Effector memory CD4-positive, alpha-beta T cell (primary cell): ENCODE measurements around the gene LARP1.

Experiments
- DNase-seq, 3 donors: peaks; one replicate each; pipeline ENCODE4 v3.0.0-alpha.2; 2020
- H3K27ac ChIP-seq: 2 replicates; pipeline ENCODE4 v1.7.0; 2013; ENCODE audit warnings: mild to moderate bottlenecking, low read length, moderate library complexity; ENCODE audit not compliant: insufficient read depth, poor library complexity, severe bottlenecking
- H3K27me3 ChIP-seq: replicated peaks from 2 replicates; pipeline ENCODE4 v1.7.0; 2013; ENCODE audit warnings: mild to moderate bottlenecking, low read length; ENCODE audit not compliant: insufficient read depth, control insufficient read depth, poor library complexity, severe bottlenecking
- H3K36me3 ChIP-seq: 2 replicates; pipeline ENCODE4 v1.7.0; 2013; ENCODE audit warnings: mild to moderate bottlenecking, low read length, moderate library complexity; ENCODE audit not compliant: control insufficient read depth, insufficient read depth
- H3K4me1 ChIP-seq: 2 replicates; pipeline ENCODE4 v1.7.0; 2013; ENCODE audit warnings: low read length, mild to moderate bottlenecking; ENCODE audit not compliant: control insufficient read depth, insufficient read depth, poor library complexity, severe bottlenecking
- H3K4me3 ChIP-seq: 2 replicates; pipeline ENCODE4 v1.7.0; 2013; ENCODE audit warnings: low read length, low read depth, mild to moderate bottlenecking; ENCODE audit not compliant: insufficient read depth, poor library complexity, severe bottlenecking
- H3K9me3 ChIP-seq: 2 replicates; pipeline ENCODE4 v1.7.0; 2013; ENCODE audit warnings: mild to moderate bottlenecking, low read length, moderate library complexity; ENCODE audit not compliant: control insufficient read depth

The LARP1 gene

DNA sequence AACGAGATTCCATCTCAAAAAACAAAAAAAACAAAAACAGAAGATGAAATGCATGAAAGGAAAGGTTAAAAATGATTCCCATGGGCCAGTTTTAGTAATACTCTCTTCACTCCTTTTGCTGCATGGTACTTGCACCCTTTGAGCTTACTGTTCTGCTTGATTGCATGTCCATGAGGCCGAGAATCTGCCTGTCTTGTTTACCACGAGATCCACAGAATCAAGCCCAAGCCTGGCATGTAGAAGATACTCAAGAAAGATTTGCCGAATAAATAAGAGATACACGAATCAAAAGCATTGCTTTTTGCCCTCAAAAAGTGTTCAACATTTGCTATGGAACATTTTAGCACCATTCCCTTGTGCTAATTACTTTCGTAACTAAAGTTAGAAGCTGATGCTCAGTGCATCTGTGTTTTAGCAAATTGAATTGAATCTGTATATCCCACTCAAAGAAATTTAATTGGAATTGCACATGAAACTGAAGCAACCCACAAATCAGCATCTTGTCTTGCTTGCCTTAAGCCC is 94.1 kb downstream of the LARP1 start:
- no peak for DNase-seq
- Histone ChIP-seq H3K27me3 (no peaks in the 10 kb centered on the region), H3K27ac (no peak overlapping the region), H3K36me3 (no peaks in the 10 kb centered on the region), H3K4me3 (no peak overlapping the region), H3K9me3 (no peaks in the 10 kb centered on the region), H3K4me1 (no peaks in the 10 kb centered on the region)

DNA sequence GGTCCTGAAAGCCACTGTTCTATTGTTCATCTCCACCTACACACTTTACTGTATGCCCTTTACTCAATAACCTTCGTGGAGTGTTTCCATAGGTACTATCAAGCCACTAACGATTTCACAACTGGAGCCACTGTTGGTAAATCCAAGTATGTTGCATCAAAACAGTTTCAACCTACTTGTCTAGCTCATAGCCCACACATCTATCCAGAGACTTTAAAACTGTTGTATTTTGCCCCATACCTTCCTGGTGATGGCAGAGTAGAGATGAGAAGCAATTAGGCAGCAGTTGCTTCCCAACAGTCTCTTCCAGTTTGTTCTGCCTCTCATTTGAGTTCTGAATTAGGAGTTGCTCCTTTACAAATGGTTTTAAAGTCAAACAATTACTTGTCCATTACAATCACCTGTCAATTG is 94.6 kb downstream of the LARP1 start:
- H3K36me3 ChIP-seq: no peaks in the 10 kb centered on the region
- H3K4me1 ChIP-seq: no peaks in the 10 kb centered on the region
- no peak for DNase-seq
- H3K9me3 ChIP-seq: no peaks in the 10 kb centered on the region
- no peak overlapping the region for H3K4me3 ChIP-seq
- H3K27me3 ChIP-seq: no peaks in the 10 kb centered on the region
- H3K27ac ChIP-seq: no peak overlapping the region

DNA sequence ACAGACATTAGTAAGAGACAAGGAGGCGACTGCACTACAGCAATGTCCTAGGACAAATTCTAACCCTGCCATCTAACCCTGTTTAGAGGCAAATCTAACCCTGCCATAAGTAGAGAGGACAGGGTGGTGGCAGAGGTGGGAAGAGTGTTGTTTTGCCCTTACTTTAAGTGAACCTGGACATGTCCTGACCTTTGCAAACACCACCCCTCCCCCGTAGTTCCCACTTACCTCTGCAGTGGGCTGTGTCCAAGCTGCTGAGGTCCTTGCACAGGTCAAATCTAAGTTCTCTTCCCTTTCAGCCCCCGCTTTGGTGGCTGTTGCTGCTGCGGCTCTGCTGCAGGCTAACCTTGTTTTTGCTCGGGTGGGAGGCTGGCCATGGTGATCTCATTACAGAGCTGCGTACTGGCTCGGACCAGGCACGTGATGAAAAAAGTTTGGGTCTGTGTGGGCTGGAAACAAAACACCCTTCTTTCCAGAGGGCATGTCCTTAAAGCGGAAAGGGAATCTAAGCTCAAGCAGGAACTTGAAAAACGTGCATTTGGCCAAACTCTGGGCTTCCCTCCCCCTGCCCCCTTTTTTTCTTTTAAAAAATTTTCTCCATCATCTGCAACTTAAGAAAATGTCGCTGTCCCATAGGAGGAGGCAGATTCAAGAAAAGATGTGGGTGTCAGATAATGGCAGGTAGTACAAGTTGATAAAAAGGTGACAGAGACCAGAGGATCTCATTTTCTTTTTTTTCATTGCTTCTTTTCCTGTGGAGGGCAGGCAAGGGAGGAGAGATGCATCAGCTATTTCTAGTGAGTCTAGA is 95.3 kb downstream of the LARP1 start, which contains the start of gene FAXDC2:
TSS of gene FAXDC2 (minus strand) at position 349 of the 808 bp plus-strand sequence. CDS start 12,425 bp downstream, outside the sequence.
- DNase-seq: no peak
- Histone ChIP-seq H3K4me3 (no peak within 1 kb of the TSS), H3K36me3 (no peaks in the 10 kb centered on the region), H3K27ac (no peak within 1 kb of the TSS), H3K27me3 (no peaks in the 10 kb centered on the region), H3K9me3 (no peaks in the 10 kb centered on the region), H3K4me1 (no peaks in the 10 kb centered on the region)

DNA sequence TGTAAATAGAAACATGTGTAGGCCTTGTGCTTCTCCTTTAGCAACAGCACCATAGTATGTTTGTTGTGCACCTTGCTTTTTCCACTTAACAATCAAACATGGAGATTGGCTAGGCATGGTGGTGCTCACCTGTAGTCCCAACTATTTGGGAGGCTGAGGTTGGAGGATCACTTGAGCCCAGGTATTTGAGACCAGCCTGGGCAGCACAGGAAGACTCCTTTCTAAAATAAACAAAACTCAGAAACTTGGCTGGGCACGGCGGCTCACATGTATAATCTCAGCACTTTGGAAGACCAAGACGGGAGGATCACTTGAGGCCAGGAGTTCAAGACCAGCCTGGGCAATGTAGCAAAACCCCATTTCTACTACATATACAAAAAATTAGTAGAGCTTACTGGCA is 96.2 kb downstream of the LARP1 start:
- Histone ChIP-seq H3K27ac (no peak overlapping the region), H3K4me1 (no peaks in the 10 kb centered on the region), H3K36me3 (no peaks in the 10 kb centered on the region), H3K4me3 (no peak overlapping the region), H3K9me3 (no peaks in the 10 kb centered on the region), H3K27me3 (no peaks in the 10 kb centered on the region)
- DNase-seq: no peak

DNA sequence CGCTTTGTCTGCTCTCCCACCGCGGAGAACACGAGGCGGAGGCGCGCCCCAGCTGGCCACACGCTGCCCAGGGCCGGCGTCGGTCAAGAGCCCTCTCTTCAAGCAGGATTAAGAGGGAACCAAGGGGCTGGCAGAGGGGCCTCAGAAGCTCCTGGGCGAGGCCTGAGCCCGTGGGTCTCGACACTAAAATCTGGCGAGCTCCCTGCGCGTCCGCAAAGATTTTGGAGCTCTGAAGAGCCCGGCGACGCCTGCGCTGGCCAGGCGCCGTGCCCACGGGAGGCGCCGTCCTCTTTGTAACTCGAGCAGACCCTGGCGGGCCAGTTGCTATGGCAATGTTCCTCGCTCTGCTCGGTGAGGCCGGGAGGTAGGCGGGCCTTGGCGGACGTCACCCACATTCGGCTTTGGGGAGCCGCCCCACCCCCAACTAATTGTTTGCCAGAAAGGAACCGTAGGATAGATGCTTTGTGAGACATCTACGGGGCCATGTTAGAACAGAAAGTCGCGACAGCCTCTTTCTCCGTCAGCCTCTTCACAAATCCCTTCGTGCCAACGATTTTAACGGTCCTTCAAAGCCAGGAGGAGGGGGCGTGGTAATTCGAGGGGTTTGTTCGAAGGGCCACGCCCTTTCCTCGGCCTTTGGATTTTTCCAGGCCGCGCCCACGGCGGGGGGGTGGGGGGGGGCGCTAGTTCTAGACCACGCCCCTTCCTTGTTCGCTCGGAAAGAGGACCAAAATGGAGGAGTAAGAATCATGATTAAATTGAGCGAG is 102.5 kb downstream of the LARP1 start:
- peak; percentile 79 to 85 (median 84) for DNase-seq
- H3K9me3 ChIP-seq: no peaks in the 10 kb centered on the region
- H3K27ac ChIP-seq: peak overlapping the region; percentile 98
- peaks cover 22% of the 10 kb centered on the region for H3K4me1 ChIP-seq
- H3K27me3 ChIP-seq: no peaks in the 10 kb centered on the region
- H3K4me3 ChIP-seq: peak overlapping the region; percentile 84
- H3K36me3 ChIP-seq: peaks cover 3% of the 10 kb centered on the region

DNA sequence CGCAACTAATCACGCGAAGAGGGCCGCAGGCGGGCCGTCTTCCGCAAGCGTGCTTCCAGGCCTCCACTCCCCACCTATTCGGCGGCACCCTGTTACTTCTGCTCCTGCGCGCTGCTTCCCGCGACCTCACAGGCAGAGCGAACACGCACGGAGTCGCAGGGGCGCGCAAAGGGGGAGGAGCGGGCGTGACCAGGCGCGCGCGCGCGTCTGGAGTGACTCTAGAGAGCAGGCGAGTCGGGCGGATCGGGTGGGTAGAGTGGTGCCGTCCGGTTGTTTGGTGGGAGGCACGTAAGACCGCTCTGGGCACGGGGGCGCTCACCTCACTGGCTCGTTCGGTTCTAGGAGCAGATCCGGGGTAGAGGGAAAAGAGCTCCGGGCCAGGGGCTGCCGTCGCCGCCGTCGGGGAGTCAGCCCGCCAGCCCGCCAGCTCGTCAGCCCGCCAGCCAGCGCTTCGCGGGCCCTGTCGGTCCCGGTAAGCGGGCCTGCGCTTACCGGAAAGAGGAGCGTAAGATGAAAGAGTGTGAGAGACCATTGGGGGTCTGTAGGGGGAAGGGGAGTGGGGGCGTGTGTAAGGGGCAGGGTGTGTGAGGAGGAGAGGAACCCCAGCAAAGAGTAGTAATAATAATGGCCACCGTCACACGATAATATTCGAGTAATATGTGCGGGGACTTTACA is 103.3 kb downstream of the LARP1 start, which contains the start of gene CNOT8:
TSS of gene CNOT8 (plus strand) at position 331 of the 675 bp plus-strand sequence. CDS start 4,652 bp downstream, outside the sequence.
- H3K27me3 ChIP-seq: no peaks in the 10 kb centered on the region
- peak within 1 kb of the TSS; percentile 84 for H3K4me3 ChIP-seq
- DNase-seq: peak; percentile 92 to 97 (median 92)
- no peaks in the 10 kb centered on the region for H3K9me3 ChIP-seq
- H3K27ac ChIP-seq: peak within 1 kb of the TSS; percentile 98
- peaks cover 22% of the 10 kb centered on the region for H3K4me1 ChIP-seq
- H3K36me3 ChIP-seq: peaks cover 8% of the 10 kb centered on the region

DNA sequence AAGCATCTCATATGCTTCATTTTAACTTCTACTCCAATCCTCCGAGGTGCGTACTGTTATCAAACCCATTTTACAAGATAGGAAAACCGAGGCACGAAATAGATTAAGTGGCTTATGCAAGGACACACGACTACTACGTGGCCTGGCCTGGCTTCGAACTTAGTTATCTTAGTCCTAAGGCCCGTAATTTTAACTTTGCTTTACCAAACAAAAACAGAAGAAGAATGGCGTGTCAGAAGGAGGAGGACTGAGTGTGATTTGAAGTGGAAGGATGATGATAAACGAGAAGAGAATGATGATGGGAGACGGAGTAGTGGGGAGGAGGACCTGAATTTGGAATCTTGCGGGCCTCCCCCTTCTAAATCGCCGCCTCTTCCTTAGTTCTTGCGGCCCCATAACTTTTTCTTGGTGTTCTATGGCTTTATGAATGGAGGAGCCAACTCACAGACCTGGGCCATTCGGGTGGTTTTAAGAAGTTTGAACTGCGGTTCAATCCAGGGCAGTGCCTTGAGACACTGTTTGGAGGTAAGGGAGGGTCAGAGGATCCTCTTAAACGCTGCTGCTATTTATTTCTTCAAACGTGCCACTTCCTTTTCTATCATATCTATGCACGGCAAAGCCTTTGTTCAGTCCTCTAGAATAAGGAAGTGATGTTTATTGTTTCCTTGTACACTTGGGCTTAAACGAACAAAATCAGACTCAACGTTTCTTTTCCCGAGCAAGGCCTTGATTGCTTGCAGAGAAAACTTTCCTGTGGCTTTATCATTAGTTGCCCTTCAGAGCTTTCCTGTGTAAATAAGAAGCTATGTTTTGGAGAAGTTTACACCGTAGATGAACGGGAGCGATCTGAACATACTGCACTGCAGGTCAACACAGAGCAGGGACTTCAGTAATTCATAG is 104.0 kb downstream of the LARP1 start:
- peak overlapping the region; percentile 84 for H3K4me3 ChIP-seq
- DNase-seq: no peak
- H3K4me1 ChIP-seq: peaks cover 22% of the 10 kb centered on the region
- peaks cover 14% of the 10 kb centered on the region for H3K36me3 ChIP-seq
- no peaks in the 10 kb centered on the region for H3K9me3 ChIP-seq
- peak overlapping the region; percentile 98 for H3K27ac ChIP-seq
- H3K27me3 ChIP-seq: no peaks in the 10 kb centered on the region

DNA sequence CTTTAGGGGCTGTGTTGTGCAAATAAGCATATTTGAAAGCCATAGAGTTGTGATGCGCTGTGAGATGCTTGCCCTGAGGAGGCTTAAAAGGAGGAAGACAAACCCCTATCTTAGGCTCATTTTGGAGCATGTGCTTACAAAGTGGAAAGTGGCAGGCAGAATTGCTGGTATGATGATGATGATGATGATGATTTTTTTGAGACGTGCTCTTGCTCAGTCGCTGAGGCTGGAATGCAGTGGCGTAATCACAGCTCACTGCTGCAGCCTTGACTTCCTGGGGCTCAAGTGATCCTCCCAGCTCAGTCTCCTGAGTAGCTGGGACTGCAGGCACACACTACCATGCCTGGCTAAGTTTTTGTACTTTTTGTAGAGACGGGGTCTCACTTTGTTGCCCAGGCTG is 104.9 kb downstream of the LARP1 start:
- H3K27me3 ChIP-seq: no peaks in the 10 kb centered on the region
- no peak for DNase-seq
- peaks cover 22% of the 10 kb centered on the region for H3K4me1 ChIP-seq
- H3K4me3 ChIP-seq: peak overlapping the region; percentile 84
- H3K27ac ChIP-seq: peak overlapping the region; percentile 98
- H3K36me3 ChIP-seq: peaks cover 21% of the 10 kb centered on the region
- no peaks in the 10 kb centered on the region for H3K9me3 ChIP-seq

DNA sequence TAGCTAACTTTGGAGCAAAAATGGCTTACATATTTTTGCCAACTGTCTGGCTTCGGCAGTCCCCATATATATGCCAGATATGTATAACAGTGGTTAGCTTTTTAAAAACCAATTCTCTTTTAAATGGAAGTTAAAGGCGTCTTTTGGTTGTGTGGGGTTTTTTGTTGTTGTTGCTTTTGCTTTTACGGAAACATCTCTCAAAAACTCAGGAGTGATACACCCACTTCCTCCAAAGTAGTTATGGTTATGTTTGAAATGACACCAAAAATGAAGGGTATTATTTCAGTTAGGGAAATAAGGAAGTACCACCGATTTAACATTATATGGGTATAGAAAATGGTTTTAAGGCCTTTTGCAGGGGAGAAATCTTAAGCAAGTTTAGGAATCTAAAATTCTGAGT is 105.6 kb downstream of the LARP1 start:
- H3K27me3 ChIP-seq: no peaks in the 10 kb centered on the region
- H3K4me3 ChIP-seq: peak overlapping the region; percentile 84
- peak overlapping the region; percentile 98 for H3K27ac ChIP-seq
- peaks cover 22% of the 10 kb centered on the region for H3K4me1 ChIP-seq
- no peak for DNase-seq
- H3K36me3 ChIP-seq: peaks cover 28% of the 10 kb centered on the region
- no peaks in the 10 kb centered on the region for H3K9me3 ChIP-seq
